ENCODE measurements around the gene IGSF6.

Gene IGSF6

GRCh38 chr16:21626659-21627277, 25.6 kb downstream of the IGSF6 start:
- no peak overlapping the region for H3K4me3 ChIP-seq (ENCODE audit: control insufficient read depth, low read depth, low read length)
- DNase-seq (ENCODE audit: low read depth) = peak; percentile 88
- no peak for TF ChIP-seq CTCF (IDR thresholded peaks at IDR 0.05; ENCODE audit: control insufficient read depth, insufficient read depth, low read depth, low read length, missing control alignments)

- H3K4me3 ChIP-seq (ENCODE audit: control insufficient read depth, low read depth, low read length) = no peak overlapping the region
- no peak for TF ChIP-seq CTCF (IDR thresholded peaks at IDR 0.05; ENCODE audit: control insufficient read depth, insufficient read depth, low read depth, low read length, missing control alignments)
- no peak for DNase-seq (ENCODE audit: low read depth)
These were observed 27.4 kb downstream of the IGSF6 start for GRCh38 chr16:21625026-21625425.

- H3K4me3 ChIP-seq (ENCODE audit: control insufficient read depth, low read depth, low read length) = no peak overlapping the region
- DNase-seq (ENCODE audit: low read depth) = no peak
- no peak for TF ChIP-seq CTCF (IDR thresholded peaks at IDR 0.05; ENCODE audit: control insufficient read depth, insufficient read depth, low read depth, low read length, missing control alignments)
These were observed 29.9 kb downstream of the IGSF6 start for GRCh38 chr16:21622545-21622944.

- no peak overlapping the region for H3K4me3 ChIP-seq (ENCODE audit: control insufficient read depth, low read depth, low read length)
- DNase-seq (ENCODE audit: low read depth) = no peak
- no peak for TF ChIP-seq CTCF (IDR thresholded peaks at IDR 0.05; ENCODE audit: control insufficient read depth, insufficient read depth, low read depth, low read length, missing control alignments)
These were observed 31.8 kb downstream of the IGSF6 start for GRCh38 chr16:21620592-21620991.

GRCh38 chr16:21619765-21620425, 32.5 kb downstream of the IGSF6 start:
- TF ChIP-seq CTCF (IDR thresholded peaks at IDR 0.05; ENCODE audit: control insufficient read depth, insufficient read depth, low read depth, low read length, missing control alignments) = no peak
- no peak for DNase-seq (ENCODE audit: low read depth)

GRCh38 chr16:21618281-21618680, 34.1 kb downstream of the IGSF6 start:
- TF ChIP-seq CTCF (IDR thresholded peaks at IDR 0.05; ENCODE audit: control insufficient read depth, insufficient read depth, low read depth, low read length, missing control alignments) = no peak
- no peak for DNase-seq (ENCODE audit: low read depth)
- H3K4me3 ChIP-seq (ENCODE audit: control insufficient read depth, low read depth, low read length) = no peak overlapping the region

More at GRCh38 chr16:21619765-21620425, 32.5 kb downstream of the IGSF6 start:
- no peak overlapping the region for H3K4me3 ChIP-seq (ENCODE audit: control insufficient read depth, low read depth, low read length)

Measured in AG09309 (cell line).